HCT116 (cell line): Measurements from ENCODE around the gene CDKN1A.

Experiments
- EZH2 ChIP-seq: fragments of 200-600 bp; sonication (generic); IDR thresholded peaks from 2 replicates; pipeline ENCODE4 v1.6.1; 2017; ENCODE audit warnings: antibody characterized with exemption, mixed run types
- EZH2phosphoT487 ChIP-seq: fragments of 200-600 bp; IDR thresholded peaks from 2 replicates; pipeline ENCODE4 v1.6.1; 2018; ENCODE audit warnings: antibody characterized with exemption, borderline replicate concordance
- JUND ChIP-seq: IDR thresholded peaks from 2 replicates; pipeline ENCODE4 v1.6.1; 2012
- POLR2A ChIP-seq: IDR thresholded peaks from 2 replicates; pipeline ENCODE4 v1.7.0; 2011; ENCODE audit warnings: borderline replicate concordance; ENCODE audit not compliant: insufficient read depth, insufficient read length; ENCODE audit errors: extremely low read depth
- POLR2AphosphoS5 ChIP-seq: IDR thresholded peaks from 2 replicates; pipeline ENCODE4 v1.6.1; 2011; ENCODE audit warnings: mild to moderate bottlenecking, low read depth, low read length, moderate library complexity
- SIN3A ChIP-seq: IDR thresholded peaks from 2 replicates; pipeline ENCODE4 v1.6.1; 2012; ENCODE audit warnings: low read depth
- SP1 ChIP-seq: IDR thresholded peaks from 2 replicates; pipeline ENCODE4 v1.6.1; 2012; ENCODE audit warnings: low read depth
- TCF7L2 ChIP-seq: IDR thresholded peaks from 2 replicates; pipeline ENCODE4 v1.7.0; 2011; ENCODE audit warnings: borderline replicate concordance, inconsistent platforms; ENCODE audit not compliant: insufficient read depth, insufficient read length; ENCODE audit errors: extremely low read depth
- ZFX ChIP-seq: fragments of 450-650 bp; IDR thresholded peaks from 2 replicates; pipeline ENCODE4 v1.6.1; 2017
- TF ChIP-seq, protein P1 (sequence below), 3 experiments: fragments of 200-600 bp in 1 of 3; sonication (generic) in 1 of 3; IDR thresholded peaks in 2 of 3; conservative IDR thresholded peaks in 1 of 3; 2 replicates each; pipeline ENCODE4 v1.5.1; 2012 to 2017; ENCODE audit warnings: low read depth in 2 of 3, low read length in 2 of 3, antibody characterized with exemption in 1 of 3, borderline replicate concordance in 1 of 3, control low read depth in 1 of 3, mild to moderate bottlenecking in 1 of 3, mixed read lengths in 1 of 3, mixed run types in 1 of 3, moderate library complexity in 1 of 3; ENCODE audit not compliant: insufficient read depth in 1 of 3
- TF ChIP-seq, protein P2 (sequence below): IDR thresholded peaks from 2 replicates; pipeline ENCODE4 v1.6.1; 2012
- TF ChIP-seq, protein P3 (sequence below): IDR thresholded peaks from 2 replicates; pipeline ENCODE4 v1.6.1; 2011; ENCODE audit warnings: mild to moderate bottlenecking, low read length, moderate library complexity; ENCODE audit not compliant: insufficient replicate concordance; ENCODE audit errors: extremely low read depth

DNA sequence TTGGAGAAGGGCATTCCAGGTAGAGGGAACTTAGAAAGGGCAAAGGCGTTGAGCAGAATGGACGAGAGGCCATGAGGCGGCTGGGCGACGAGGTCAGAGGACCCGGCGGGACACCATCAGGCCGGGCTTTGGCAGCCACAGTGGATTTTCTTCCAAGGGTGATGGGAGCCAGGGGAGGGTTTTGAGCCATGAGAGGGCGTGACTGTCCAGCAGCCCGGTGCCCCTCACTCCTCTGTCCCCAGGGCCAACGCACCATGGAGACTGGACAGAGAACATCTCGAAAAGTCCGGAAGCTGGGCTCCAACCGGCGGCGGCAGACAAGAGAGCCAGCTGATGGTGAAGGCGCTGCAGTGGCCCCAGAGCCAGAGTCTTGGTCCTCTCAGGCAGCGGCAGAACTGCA lies 25.5 kb downstream of the CDKN1A start:
- TF ChIP-seq EZH2 = no peak
- no peak for TF ChIP-seq JUND
- no peak for TF ChIP-seq SIN3A
- TF ChIP-seq, protein P1, sequence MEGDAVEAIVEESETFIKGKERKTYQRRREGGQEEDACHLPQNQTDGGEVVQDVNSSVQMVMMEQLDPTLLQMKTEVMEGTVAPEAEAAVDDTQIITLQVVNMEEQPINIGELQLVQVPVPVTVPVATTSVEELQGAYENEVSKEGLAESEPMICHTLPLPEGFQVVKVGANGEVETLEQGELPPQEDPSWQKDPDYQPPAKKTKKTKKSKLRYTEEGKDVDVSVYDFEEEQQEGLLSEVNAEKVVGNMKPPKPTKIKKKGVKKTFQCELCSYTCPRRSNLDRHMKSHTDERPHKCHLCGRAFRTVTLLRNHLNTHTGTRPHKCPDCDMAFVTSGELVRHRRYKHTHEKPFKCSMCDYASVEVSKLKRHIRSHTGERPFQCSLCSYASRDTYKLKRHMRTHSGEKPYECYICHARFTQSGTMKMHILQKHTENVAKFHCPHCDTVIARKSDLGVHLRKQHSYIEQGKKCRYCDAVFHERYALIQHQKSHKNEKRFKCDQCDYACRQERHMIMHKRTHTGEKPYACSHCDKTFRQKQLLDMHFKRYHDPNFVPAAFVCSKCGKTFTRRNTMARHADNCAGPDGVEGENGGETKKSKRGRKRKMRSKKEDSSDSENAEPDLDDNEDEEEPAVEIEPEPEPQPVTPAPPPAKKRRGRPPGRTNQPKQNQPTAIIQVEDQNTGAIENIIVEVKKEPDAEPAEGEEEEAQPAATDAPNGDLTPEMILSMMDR (IDR thresholded peaks at IDR 0.05 in 2 of 3, conservative IDR thresholded peaks at IDR 0.05 in 1 of 3; ENCODE audit: borderline replicate concordance in 1 of 3, insufficient read depth in 1 of 3, low read depth in 2 of 3, low read length in 2 of 3) = no peak
- no peak for TF ChIP-seq TCF7L2
- no peak for TF ChIP-seq POLR2AphosphoS5
- TF ChIP-seq ZFX = no peak
- TF ChIP-seq, protein P2, sequence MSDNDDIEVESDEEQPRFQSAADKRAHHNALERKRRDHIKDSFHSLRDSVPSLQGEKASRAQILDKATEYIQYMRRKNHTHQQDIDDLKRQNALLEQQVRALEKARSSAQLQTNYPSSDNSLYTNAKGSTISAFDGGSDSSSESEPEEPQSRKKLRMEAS = no peak
- no peak for TF ChIP-seq SP1
- TF ChIP-seq, protein P3, sequence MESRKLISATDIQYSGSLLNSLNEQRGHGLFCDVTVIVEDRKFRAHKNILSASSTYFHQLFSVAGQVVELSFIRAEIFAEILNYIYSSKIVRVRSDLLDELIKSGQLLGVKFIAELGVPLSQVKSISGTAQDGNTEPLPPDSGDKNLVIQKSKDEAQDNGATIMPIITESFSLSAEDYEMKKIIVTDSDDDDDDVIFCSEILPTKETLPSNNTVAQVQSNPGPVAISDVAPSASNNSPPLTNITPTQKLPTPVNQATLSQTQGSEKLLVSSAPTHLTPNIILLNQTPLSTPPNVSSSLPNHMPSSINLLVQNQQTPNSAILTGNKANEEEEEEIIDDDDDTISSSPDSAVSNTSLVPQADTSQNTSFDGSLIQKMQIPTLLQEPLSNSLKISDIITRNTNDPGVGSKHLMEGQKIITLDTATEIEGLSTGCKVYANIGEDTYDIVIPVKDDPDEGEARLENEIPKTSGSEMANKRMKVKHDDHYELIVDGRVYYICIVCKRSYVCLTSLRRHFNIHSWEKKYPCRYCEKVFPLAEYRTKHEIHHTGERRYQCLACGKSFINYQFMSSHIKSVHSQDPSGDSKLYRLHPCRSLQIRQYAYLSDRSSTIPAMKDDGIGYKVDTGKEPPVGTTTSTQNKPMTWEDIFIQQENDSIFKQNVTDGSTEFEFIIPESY = no peak
- no peak for TF ChIP-seq POLR2A
- no peak for TF ChIP-seq EZH2phosphoT487
